ENCODE data around the gene ITPR2. TPM values are rescaled to one million over a fixed set of nuclear protein-coding genes. Genes with fewer than 3 reads are reported as not detected.

Gene ITPR2
- total and polyA plus RNA-seq, 2 of the 8 experiments (the other 6 are each of a cell fraction or from before 2014, with no cell fraction given): 4.1 to 48.3 TPM

- TF ChIP-seq RFX5 (IDR thresholded peaks at IDR 0.05; ENCODE audit: borderline replicate concordance, low read depth, low read length) (no peak), RAD21 (IDR thresholded peaks at IDR 0.05 in 1 of 2, conservative IDR thresholded peaks at IDR 0.05 in 1 of 2; ENCODE audit: low read depth in 2 of 2, low read length in 2 of 2) (no peak), JUND (IDR thresholded peaks at IDR 0.05; ENCODE audit: low read length) (no peak), MAX (IDR thresholded peaks at IDR 0.05) (no peak), POU5F1 (IDR thresholded peaks at IDR 0.05; ENCODE audit: low read depth, low read length) (no peak), RNF2 (IDR thresholded peaks at IDR 0.05; ENCODE audit: borderline replicate concordance, low read depth, low read length, missing control alignments, poor library complexity, severe bottlenecking) (no peak), RXRA (IDR thresholded peaks at IDR 0.05; ENCODE audit: insufficient read depth, low read depth, low read length) (no peak), POLR2A (IDR thresholded peaks at IDR 0.05; ENCODE audit: control extremely low read depth in 1 of 2, low read depth in 2 of 2, low read length in 2 of 2) (no peak)
These were observed 43.0 kb downstream of the ITPR2 start (continued) for GRCh38 chr12:26789731-26790644.
